HCT116 (cell line): ENCODE measurements around the gene RPL10A. TPM values are rescaled to one million over a fixed set of nuclear protein-coding genes. Genes with fewer than 3 reads are reported as not detected.

Experiments
- ATAC-seq: fragments of 200-7000 bp; cut with Tn5 transposase; 2 replicates; pipeline ENCODE4 v1.9.1; 2020; ENCODE audit warnings: mild to moderate bottlenecking, moderate library complexity
- BruUV-seq: library from RNA; stranded (reverse); fragments of 400-500 nt; replicated peaks from 2 replicates; lab custom pipeline; 2021; lab: Mats Ljungman, UMichigan
- CTCF ChIA-PET: fragments of 300-600 bp; sonication (Branson Sonifier 250); formaldehyde crosslinking; loops from one replicate; lab custom pipeline; 2021; ENCODE audit warnings: antibody characterized with exemption; lab: Charles Lee
- POLR2A ChIA-PET: fragments of 300-600, 350-600 bp; sonication (Branson Sonifier 250); formaldehyde crosslinking; loops from one replicate; lab custom pipeline; 2021; ENCODE audit warnings: antibody characterized with exemption; lab: Charles Lee
- RAD21 ChIA-PET, 2 experiments: fragments of 300-600 bp; sonication (Branson Sonifier 250); formaldehyde crosslinking; loops; one replicate each; lab custom pipeline; 2023; ENCODE audit warnings: low total read pairs in 2 of 2; ENCODE audit not compliant: uncharacterized antibody in 2 of 2, unreplicated experiment in 2 of 2, low non-redundant PET in 1 of 2; lab: Charles Lee
- DNase-seq: peaks from one replicate; pipeline ENCODE4 v3.0.0-alpha.2; 2010; ENCODE audit warnings: low read depth, low spot score
- H2AFZ ChIP-seq: fragments of 200-600 bp; shearing (Covaris generic), sonication (generic); 2 replicates; pipeline ENCODE4 v1.6.1; 2017; ENCODE audit warnings: low read depth, mixed run types, mixed read lengths, antibody characterized with exemption, low read length; ENCODE audit not compliant: poor library complexity, severe bottlenecking
- H3K27ac ChIP-seq: 2 replicates; pipeline ENCODE4 v1.5.1; 2012; ENCODE audit warnings: low read depth, low read length
- H3K27me3 ChIP-seq: fragments of 200-600 bp; sonication (generic); 2 replicates; pipeline ENCODE4 v1.6.1; 2016; ENCODE audit warnings: mixed run types, low read length, mixed read lengths; ENCODE audit not compliant: insufficient read depth
- H3K36me3 ChIP-seq, 2 experiments: fragments of 200-500 bp in 1 of 2; fragments of 200-600 bp in 1 of 2; sonication (Bioruptor generic) in 1 of 2; sonication (generic) in 1 of 2; 2 replicates each; pipeline versions ENCODE4 v1.5.1 to v1.6.1; 2014 to 2016; ENCODE audit warnings: low read length in 2 of 2, inconsistent platforms in 1 of 2, mixed read lengths in 1 of 2, mixed run types in 1 of 2; ENCODE audit not compliant: insufficient read depth in 2 of 2, control insufficient read depth in 1 of 2
- H3K4me1 ChIP-seq, 2 experiments: fragments of 200-600 bp in 1 of 2; sonication (generic) in 1 of 2; 2 replicates each; pipeline versions ENCODE4 v1.5.1 to v1.6.1; 2012 to 2017; ENCODE audit warnings: low read length in 2 of 2, inconsistent platforms in 1 of 2, mild to moderate bottlenecking in 1 of 2, mixed read lengths in 1 of 2, mixed run types in 1 of 2, moderate library complexity in 1 of 2; ENCODE audit not compliant: insufficient read depth in 2 of 2, control insufficient read depth in 1 of 2
- H3K4me2 ChIP-seq: fragments of 200-600 bp; sonication (generic); 2 replicates; pipeline ENCODE4 v1.6.1; 2017; ENCODE audit warnings: mixed run types, low read length, mixed read lengths
- H3K4me3 ChIP-seq, 2 experiments: fragments of 200-600 bp in 1 of 2; sonication (generic) in 1 of 2; replicated peaks in 1 of 2; 2 replicates each; pipeline ENCODE4 v1.5.1; 2011 to 2016; ENCODE audit warnings: low read length in 2 of 2, control low read depth in 1 of 2, low read depth in 1 of 2, mild to moderate bottlenecking in 1 of 2, mixed read lengths in 1 of 2, mixed run types in 1 of 2
- H3K79me2 ChIP-seq: fragments of 200-600 bp; sonication (generic); 2 replicates; pipeline ENCODE4 v1.6.1; 2017; ENCODE audit warnings: mild to moderate bottlenecking, mixed run types, low read length, moderate library complexity, mixed read lengths; ENCODE audit not compliant: insufficient read depth
- H3K9ac ChIP-seq: fragments of 200-600 bp; sonication (generic); 2 replicates; pipeline ENCODE4 v1.6.1; 2016; ENCODE audit warnings: low read length, mixed read lengths
- H3K9me2 ChIP-seq: fragments of 200-600 bp; sonication (generic), shearing (Covaris generic); 2 replicates; pipeline ENCODE4 v1.6.1; 2017; ENCODE audit warnings: mixed run types, mild to moderate bottlenecking, moderate library complexity; ENCODE audit not compliant: insufficient read depth
- H3K9me3 ChIP-seq, 2 experiments: fragments of 200-500 bp in 1 of 2; fragments of 200-600 bp in 1 of 2; sonication (Bioruptor generic) in 1 of 2; sonication (generic) in 1 of 2; 2 replicates each; pipeline ENCODE4 v1.6.1; 2014 to 2017; ENCODE audit warnings: low read length in 2 of 2, mixed read lengths in 2 of 2, inconsistent platforms in 1 of 2, low read depth in 1 of 2, mild to moderate bottlenecking in 1 of 2, mixed run types in 1 of 2, moderate library complexity in 1 of 2; ENCODE audit not compliant: control insufficient read depth in 1 of 2, insufficient read depth in 1 of 2
- H4K20me1 ChIP-seq: fragments of 200-600 bp; sonication (generic), shearing (Covaris generic); 2 replicates; pipeline ENCODE4 v1.6.1; 2017; ENCODE audit warnings: mixed run types, mild to moderate bottlenecking, moderate library complexity; ENCODE audit not compliant: insufficient read depth
- CEBPB ChIP-seq: IDR thresholded peaks from 2 replicates; pipeline ENCODE4 v1.6.1; 2012; ENCODE audit warnings: low read depth
- EGR1 ChIP-seq: IDR thresholded peaks from 2 replicates; pipeline ENCODE4 v1.6.1; 2012; ENCODE audit warnings: low read depth
- ELF1 ChIP-seq: IDR thresholded peaks from 2 replicates; pipeline ENCODE4 v1.6.1; 2012; ENCODE audit warnings: low read depth, borderline replicate concordance
- EZH2phosphoT487 ChIP-seq: fragments of 200-600 bp; IDR thresholded peaks from 2 replicates; pipeline ENCODE4 v1.6.1; 2018; ENCODE audit warnings: antibody characterized with exemption, borderline replicate concordance
- FOSL1 ChIP-seq: IDR thresholded peaks from 2 replicates; pipeline ENCODE4 v1.6.1; 2012; ENCODE audit warnings: low read depth
- POLR2A ChIP-seq: IDR thresholded peaks from 2 replicates; pipeline ENCODE4 v1.7.0; 2011; ENCODE audit warnings: borderline replicate concordance; ENCODE audit not compliant: insufficient read depth, insufficient read length; ENCODE audit errors: extremely low read depth
- POLR2AphosphoS5 ChIP-seq: IDR thresholded peaks from 2 replicates; pipeline ENCODE4 v1.6.1; 2011; ENCODE audit warnings: mild to moderate bottlenecking, low read depth, low read length, moderate library complexity
- RAD21 ChIP-seq: IDR thresholded peaks from 2 replicates; pipeline ENCODE4 v1.6.1; 2012; ENCODE audit warnings: low read depth, mild to moderate bottlenecking
- REST ChIP-seq: IDR thresholded peaks from 2 replicates; pipeline ENCODE4 v1.6.1; 2012; ENCODE audit warnings: low read depth
- SIN3A ChIP-seq: IDR thresholded peaks from 2 replicates; pipeline ENCODE4 v1.6.1; 2012; ENCODE audit warnings: low read depth
- SP1 ChIP-seq: IDR thresholded peaks from 2 replicates; pipeline ENCODE4 v1.6.1; 2012; ENCODE audit warnings: low read depth
- TCF7L2 ChIP-seq: IDR thresholded peaks from 2 replicates; pipeline ENCODE4 v1.7.0; 2011; ENCODE audit warnings: borderline replicate concordance, inconsistent platforms; ENCODE audit not compliant: insufficient read depth, insufficient read length; ENCODE audit errors: extremely low read depth
- ZBTB33 ChIP-seq: IDR thresholded peaks from 2 replicates; pipeline ENCODE4 v1.6.1; 2011; ENCODE audit warnings: mild to moderate bottlenecking, low read length, moderate library complexity; ENCODE audit not compliant: insufficient replicate concordance; ENCODE audit errors: extremely low read depth
- ZNF274 ChIP-seq: fragments of 200-500 bp; sonication (Bioruptor generic); IDR thresholded peaks from 2 replicates; pipeline ENCODE4 v1.6.1; 2014; ENCODE audit warnings: mild to moderate bottlenecking, low read depth, low read length, inconsistent platforms
- intact Hi-C: fragments of 100-400 bp; cut with micrococcal nuclease; formaldehyde crosslinking; loops from 2 replicates; pipeline ENCODE4 v1.10.0; 2022
- total RNA-seq: library from RNA; stranded (reverse); gene quantifications from one replicate; pipeline ENCODE4 v1.2.1, GENCODE V29; 2021; ENCODE audit not compliant: unreplicated experiment

RPL10A gene
- total RNA-seq, 1 experiment from 2014 or later: 1,981 TPM

DNA sequence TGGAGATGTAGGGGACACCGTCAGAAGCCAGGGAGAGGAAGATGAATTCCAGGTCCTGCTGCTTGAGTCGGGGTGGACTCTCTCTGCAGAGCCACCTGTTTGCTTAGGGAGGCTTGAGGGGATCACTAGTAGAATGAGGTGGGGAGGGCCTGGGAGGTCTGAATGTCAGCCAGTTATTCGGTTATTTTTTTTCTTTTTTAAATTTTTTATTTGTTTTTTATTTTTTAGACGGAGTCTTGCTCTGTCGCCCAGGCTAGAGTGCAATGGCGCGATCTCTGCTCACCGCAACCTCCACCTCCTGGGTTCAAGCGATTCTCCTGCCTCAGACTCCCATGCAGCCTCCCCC lies 20.3 kb downstream of the RPL10A start:
- BruUV-seq: no TSS peak
- Histone ChIP-seq H3K27me3 (no peaks in the 10 kb centered on the region), H3K9me3 (no peaks in the 10 kb centered on the region), H2AFZ (no peak overlapping the region), H3K4me3 (peak overlapping the region in 1 of 2 experiments; percentile 19; a peak in 1 of 4 replicates), H3K79me2 (peaks cover 53% of the 10 kb centered on the region), H3K27ac (peak overlapping the region; percentile 97), H4K20me1 (no peaks in the 10 kb centered on the region)
- no peak for ATAC-seq
- DNase-seq: no peak
- POLR2A ChIA-PET: interaction anchor here (0.5 to 8.1 kb wide), 3 partner anchors 8 to 16 kb away, joined by 3 to 48 read pairs (median 3); partner anchors contain the start of gene TEAD3
- no peak for TF ChIP-seq SIN3A
- no peak for TF ChIP-seq EZH2phosphoT487
- no peak for TF ChIP-seq POLR2A
- TF ChIP-seq ZNF274: no peak
- TF ChIP-seq SP1: no peak
- TF ChIP-seq POLR2AphosphoS5: no peak
- no peak for TF ChIP-seq TCF7L2
- TF ChIP-seq FOSL1: no peak
- TF ChIP-seq CEBPB: no peak
- TF ChIP-seq ELF1: no peak
- TF ChIP-seq RAD21: no peak
- TF ChIP-seq REST: no peak
- no peak for TF ChIP-seq EGR1
- TF ChIP-seq ZBTB33: no peak
- TF ChIP-seq, all 23 proteins: peak for 0
- ChIA-PET RAD21 (no interaction called here), CTCF (no interaction called here)
- no peaks in the 10 kb centered on the region for H3K9me2 ChIP-seq
- H3K4me2 ChIP-seq: peak overlapping the region; percentile 84
- intact Hi-C loops: no loop called here
- peaks cover 70 to 94% of the 10 kb centered on the region in 2 experiments for H3K4me1 ChIP-seq
- peak overlapping the region; percentile 41 for H3K9ac ChIP-seq
- H3K36me3 ChIP-seq: no peaks in the 10 kb centered on the region
